GM21786 (cell line): ENCODE results near the gene OR2B2.

Experiments
- ATAC-seq: cut with Tn5 transposase; IDR thresholded peaks from one replicate; pipeline ENCODE4 v1.9.1; 2021; ENCODE audit not compliant: unreplicated experiment

OR2B2 gene

DNA sequence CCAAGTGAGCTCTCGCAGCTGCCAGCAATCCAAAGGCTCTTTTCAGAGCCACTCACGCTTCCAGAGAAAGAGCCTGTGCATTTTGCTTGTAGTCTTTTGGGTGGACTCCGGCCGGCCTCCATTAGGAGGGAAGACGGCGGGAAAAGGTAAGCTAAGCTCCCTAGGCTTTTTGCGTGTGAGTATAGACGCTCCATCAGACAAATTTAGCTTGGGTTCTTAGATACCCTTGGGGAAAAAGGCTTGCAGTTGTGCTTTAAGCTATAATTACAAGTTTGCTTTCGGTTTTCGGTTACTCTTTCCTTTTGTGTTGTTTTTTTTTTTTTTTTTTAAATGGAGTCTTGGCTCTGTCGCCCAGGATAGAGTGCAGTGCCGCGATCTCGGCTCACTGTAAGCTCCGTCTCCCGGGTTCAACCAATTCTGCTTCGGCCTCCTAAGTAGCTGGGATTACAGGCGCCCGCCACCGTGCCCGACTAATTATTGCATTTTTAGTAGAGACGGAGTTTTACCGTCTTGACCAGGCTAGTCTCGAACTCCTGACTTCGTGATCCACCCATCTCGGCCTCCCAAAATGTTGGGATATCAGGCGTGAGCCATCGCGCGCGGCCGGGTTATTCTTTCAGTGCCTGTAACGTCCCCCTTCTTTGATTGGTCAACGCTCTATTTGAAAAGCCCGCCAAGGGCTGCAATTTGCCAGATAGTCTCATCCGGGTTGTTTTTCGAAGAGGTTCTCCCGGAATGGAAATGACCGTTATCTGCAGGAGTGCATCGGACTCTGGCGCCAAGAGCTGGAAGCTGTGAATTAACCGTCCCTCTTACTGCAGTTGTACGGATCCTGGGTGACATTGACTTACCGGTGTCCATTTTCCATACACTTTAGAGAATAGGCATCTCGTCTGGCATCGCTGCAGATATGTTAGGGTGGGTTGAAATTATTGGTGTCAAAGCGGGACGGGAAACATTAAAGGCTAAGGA lies 18.1 kb downstream of the OR2B2 start:
- ATAC-seq, result no peak

DNA sequence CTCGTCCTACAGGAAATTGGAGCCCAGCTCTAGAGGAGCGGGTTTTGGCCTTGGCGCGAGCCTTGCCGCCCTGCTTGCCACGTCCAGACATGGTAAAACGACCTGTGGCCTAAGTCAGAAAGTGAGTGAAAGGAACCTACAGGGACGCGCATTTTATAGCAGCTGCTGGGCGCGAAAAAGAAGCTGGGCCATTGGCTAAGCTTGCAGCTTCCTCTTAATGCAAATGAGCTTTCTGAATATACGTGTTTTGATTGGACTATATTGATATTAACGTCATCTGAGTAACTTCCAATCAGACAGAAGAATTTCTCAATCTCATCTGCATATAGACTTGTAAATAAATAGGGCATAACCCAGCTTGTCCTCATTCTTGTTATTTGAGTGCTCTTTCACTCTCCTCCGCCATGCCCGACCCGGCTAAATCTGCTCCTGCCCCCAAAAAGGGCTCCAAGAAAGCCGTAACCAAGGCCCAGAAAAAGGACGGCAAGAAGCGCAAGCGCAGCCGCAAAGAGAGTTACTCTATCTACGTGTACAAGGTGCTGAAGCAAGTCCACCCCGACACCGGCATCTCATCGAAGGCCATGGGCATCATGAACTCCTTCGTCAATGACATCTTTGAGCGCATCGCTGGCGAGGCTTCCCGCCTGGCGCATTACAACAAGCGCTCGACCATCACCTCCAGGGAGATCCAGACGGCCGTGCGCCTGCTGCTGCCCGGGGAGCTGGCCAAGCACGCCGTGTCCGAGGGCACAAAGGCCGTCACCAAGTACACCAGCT lies 18.9 kb downstream of the OR2B2 start:
- ATAC-seq, result peak; percentile 49

DNA sequence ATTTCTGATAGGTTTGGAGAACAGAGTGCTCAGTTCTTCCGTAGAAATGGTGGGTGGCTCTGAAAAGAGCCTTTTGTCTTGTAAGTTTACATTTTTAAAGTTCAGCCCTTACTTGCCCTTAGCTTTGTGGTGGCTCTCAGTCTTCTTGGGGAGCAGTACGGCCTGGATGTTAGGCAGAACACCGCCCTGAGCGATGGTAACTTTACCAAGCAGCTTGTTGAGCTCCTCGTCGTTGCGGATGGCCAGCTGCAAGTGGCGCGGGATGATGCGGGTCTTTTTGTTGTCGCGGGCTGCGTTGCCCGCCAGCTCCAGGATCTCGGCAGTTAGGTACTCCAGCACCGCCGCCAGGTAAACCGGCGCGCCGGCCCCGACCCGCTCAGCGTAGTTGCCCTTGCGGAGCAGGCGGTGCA lies 19.5 kb downstream of the OR2B2 start:
- ATAC-seq, result no peak

- no peak for ATAC-seq
These were observed 20.8 kb downstream of the OR2B2 start for GRCh38 chr6:27891320-27891875.

DNA sequence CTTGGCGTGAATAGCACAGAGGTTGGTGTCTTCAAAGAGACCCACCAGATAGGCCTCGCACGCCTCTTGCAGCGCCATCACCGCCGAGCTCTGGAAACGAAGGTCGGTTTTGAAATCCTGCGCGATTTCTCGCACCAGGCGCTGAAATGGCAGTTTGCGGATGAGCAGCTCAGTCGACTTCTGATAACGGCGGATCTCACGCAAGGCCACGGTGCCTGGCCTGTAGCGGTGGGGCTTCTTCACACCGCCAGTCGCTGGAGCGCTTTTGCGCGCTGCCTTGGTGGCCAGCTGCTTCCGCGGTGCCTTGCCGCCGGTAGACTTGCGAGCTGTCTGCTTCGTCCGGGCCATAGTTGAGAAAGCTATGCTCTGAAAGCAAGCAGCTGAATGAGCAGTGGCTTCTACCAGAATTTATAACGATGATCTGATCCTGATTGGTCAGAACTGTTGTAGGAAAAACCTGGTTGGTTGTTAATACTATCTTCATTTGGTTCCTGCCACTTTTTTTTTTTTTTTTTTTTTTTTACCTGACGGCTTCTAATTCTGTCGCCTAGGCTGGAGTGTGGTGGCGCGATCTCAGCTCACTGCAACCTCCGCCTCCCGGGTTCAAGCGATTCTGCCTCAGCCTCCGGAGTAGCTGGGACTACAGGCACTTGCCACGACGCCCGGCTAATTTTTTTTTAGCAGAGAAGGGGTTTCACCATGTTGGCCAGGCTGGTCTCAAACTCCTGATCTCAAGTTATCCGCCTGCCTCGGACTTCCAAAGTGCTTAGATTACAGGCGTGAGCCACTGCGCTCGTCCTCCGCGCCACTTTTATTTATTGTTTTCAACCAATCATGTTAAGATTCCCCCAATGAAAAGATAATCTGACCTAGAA lies 21.5 kb downstream of the OR2B2 start:
- ATAC-seq, result peak; percentile 43

DNA sequence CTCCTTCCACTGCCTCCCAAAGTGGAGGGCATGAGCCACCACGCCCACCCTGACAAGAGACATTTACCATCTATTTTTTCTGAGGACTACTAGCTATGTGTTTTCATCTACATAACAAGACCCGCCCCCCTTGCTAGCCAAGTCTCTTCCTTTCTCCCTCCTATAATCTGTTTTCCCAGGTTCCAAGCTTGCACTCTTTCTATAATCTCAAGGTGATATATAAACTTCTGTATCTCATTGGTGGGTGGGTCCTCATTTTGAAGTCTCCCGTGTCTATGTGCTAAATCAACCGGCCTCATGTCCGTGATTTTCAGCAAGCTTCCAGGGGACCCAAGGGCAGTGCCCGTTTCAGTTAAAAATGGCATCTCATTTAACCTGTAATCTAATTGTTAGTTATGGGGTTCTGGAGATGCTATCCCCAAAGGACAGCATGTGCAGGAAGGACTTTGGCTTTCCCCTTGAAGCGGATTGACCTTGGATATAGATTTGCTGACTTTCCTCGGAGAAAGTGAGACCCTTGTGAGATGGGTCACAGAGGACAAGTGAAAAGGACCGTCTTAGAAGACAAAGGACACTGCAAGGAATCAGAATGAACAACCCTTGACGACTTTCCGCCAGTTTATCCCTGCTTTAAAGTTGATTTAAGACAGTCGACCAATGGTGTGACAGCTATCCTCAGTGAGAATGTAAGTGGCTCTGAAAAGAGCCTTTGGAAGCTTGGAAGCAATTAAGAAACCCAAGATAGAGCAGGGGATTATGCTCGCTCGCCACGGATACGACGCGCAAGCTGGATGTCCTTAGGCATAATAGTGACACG lies 22.4 kb downstream of the OR2B2 start:
- no peak for ATAC-seq

GRCh38 chr6:27889275-27889627 lies 22.9 kb downstream of the OR2B2 start:
- no peak for ATAC-seq

DNA sequence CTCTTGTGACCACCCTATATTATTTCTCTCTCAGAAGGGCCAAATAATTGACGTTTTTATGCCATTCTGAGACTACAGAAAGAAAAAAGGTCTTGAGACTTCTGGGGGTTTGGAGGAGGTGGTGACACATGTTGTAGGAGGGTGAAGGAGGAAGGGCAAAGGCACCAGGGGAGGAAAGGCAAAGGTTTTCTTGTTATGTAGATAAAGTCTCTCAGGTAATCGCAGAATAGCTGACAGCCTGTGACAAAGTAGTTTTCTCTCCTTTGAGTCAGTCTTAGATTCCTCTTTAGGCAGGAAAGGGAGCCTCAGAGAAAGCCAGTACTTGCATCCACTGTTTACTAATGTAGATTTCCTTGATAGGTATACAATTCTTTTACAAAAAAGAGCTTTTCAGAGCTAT lies 23.6 kb downstream of the OR2B2 start:
- no peak for ATAC-seq

DNA sequence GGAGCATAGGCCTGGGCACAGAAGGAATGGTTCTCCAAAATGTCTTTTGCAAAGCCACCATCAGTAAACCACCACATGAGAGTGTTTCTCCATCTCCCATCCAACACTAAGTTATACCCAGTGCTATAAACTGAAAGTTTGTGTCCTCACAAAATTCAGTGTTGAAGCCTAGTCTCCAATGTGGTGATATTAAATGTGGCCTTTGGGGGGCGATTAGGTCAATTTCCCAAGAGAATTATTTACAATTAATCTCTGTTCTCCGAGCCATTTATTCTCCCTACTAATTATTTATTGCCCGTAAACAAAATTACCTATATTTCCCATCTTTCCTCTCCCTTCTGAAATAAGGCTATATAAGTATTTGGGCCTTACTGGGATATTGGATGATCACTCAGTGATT lies 26.1 kb downstream of the OR2B2 start:
- no peak for ATAC-seq

GRCh38 chr6:27883136-27883535 lies 29.1 kb downstream of the OR2B2 start:
- no peak for ATAC-seq

GRCh38 chr6:27882624-27883023 lies 29.6 kb downstream of the OR2B2 start:
- ATAC-seq, result no peak

GRCh38 chr6:27879837-27880236 lies 32.4 kb downstream of the OR2B2 start:
- ATAC-seq, result no peak

DNA sequence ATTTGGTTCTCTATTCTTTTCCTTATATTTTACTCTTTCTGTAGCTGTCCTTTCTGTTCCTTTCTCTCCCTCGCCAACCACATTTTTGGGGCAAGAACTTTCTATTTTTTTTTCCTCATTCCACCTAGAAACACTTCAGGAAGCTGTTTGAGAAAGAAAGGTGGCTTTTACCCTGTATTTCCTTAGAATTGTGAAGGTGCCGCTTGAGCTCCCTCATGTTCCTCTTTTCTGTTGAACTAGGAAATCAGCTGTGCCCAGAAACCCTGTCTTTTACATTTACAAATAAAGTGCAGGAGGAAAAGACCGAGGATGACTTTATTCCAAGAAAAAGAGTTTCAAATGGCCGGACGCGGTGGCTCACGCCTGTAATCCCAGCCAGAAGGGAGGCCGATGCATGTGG lies 38.2 kb downstream of the OR2B2 start:
- ATAC-seq, result no peak

DNA sequence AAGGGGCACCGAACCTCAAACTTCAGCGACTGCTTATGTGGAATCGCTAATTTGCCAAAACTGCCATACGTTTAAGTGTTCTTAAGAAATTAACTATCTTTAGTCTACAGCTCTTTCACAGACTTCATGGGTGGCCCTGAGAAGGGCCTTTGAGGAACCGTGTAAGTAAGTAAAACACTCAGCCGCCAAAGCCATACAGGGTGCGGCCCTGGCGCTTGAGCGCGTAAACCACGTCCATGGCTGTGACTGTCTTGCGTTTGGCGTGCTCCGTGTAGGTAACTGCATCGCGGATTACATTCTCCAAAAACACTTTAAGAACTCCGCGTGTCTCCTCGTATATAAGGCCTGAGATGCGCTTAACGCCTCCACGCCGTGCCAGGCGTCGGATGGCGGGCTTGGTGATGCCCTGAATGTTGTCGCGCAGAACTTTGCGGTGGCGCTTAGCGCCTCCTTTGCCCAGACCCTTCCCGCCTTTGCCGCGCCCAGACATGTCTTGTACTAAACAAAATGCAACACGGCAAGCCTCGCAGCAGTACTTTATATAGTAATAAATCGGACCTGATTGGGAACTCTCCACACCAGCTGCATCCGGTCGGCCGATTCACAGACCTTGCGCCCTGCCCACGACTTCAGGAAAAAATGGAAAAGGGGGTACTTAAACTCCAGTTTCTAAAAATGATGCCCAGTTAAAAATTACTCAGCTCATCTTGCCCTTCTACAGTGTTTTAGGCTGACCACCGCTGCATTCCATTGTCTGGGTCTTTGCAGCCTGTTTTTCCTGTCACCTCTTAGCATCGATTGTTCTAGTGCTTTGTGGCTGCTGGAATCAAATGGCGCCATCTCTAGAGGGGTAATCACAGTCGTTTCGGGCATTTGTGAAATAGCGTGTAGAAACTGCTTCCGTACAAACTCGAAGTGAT lies 38.9 kb downstream of the OR2B2 start:
- no peak for ATAC-seq

DNA sequence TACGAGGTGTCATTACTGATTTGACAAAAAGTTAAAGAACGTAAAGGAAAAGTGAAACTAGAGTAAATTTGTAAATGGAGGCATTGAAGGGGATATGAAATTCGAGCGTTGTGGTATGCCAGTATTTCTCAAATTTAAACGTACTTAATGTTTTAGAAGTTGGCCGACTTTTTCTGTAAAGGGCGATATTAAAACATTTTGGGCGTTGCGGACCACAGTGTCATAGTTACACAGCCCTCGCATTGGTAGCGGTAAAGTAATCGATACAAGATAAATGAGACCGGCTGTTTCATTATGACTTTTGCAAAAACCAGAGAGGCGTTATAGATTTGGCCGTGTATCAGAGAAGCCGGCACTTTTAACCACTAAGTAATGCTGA lies 39.6 kb downstream of the OR2B2 start:
- ATAC-seq, result no peak

- peak; percentile 54 for ATAC-seq
These were observed 40.1 kb downstream of the OR2B2 start for GRCh38 chr6:27871924-27872638.

DNA sequence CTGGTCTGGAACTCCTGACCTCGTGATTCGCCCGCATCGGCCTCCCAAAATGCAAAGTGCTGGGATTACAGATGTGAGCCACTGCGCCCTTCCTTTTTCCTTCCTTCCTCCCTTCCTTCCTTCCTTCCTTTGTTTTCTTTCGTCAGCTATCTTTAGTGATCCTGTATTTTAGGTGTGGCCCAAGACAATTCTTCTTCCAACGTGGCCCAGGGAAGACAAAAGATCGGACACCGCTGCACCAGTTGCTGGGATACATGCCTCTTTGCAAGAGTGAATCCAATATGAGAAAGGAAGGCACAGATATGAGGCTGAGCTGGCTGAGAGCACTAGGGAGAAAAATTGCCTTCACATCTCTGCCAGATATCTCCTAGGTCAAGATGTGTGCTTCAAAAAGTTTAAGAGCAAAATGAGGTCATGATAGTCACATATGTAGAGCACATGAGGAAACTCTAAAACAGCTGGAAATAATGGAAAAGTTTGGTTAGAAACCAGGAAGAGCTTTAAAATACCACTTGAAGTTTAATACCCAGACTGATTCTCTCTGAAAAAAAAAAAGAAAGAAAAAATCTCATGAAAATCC lies 41.8 kb downstream of the OR2B2 start:
- ATAC-seq, result no peak

DNA sequence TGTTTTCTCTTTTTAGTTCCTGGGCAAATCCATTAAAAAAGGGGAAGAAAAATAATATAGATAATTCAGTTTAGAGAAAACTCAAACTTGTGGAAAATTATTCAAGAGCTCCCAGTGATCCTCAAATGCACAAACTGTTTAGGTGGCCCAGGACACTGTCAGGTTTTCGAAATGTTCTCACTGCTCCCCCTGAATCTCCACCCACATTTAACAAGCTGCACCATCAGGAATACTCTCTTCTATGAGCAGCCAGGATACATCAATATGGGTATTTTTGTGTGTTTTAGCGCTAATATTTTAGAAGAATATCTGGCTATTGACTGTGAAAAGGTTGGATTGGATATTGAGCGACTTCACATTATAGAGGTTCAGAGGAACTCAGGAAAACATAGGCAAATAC lies 43.9 kb downstream of the OR2B2 start:
- no peak for ATAC-seq
